HG03521 (cell line): Measurements from ENCODE around the gene LRP1.

Source experiments
- ATAC-seq: cut with Tn5 transposase; IDR thresholded peaks from one replicate; pipeline ENCODE4 v1.9.1; 2021; ENCODE audit warnings: mild to moderate bottlenecking, moderate library complexity; ENCODE audit not compliant: unreplicated experiment

The LRP1 gene

DNA sequence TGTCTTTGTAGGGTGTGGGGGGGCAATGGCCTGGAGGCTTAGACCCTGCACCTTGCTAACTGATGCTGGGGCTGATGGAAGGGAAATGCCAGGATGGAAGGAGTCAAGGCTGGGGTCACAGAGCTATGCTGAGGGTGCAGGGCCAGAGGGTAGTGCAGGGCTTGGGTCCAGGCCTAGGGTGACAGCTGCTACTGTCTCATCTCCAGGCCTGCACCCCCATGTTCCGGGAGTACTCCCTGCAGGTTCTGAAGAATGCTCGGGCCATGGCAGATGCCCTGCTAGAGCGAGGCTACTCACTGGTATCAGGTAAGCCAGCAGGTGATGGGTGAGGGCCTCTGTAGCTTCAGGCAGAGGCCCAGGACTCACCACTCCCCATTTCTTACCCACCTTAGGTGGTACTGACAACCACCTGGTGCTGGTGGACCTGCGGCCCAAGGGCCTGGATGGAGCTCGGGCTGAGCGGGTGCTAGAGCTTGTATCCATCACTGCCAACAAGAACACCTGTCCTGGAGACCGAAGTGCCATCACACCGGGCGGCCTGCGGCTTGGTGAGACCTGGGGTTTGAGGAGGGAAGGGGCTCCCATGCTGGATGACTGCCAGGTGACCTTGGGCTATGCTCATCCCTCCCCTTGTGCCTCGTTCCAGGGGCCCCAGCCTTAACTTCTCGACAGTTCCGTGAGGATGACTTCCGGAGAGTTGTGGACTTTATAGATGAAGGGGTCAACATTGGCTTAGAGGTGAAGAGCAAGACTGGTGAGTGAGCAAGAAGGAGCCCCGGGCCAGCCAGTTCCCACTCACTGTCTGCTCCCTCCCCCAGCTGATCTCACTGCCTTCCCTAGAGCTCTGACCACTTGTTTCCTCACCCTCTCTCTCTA lies 105.3 kb downstream of the LRP1 start:
- no peak for ATAC-seq

DNA sequence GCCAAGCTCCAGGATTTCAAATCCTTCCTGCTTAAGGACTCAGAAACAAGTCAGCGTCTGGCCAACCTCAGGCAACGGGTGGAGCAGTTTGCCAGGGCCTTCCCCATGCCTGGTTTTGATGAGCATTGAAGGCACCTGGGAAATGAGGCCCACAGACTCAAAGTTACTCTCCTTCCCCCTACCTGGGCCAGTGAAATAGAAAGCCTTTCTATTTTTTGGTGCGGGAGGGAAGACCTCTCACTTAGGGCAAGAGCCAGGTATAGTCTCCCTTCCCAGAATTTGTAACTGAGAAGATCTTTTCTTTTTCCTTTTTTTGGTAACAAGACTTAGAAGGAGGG lies 105.9 kb downstream of the LRP1 start:
- no peak for ATAC-seq

DNA sequence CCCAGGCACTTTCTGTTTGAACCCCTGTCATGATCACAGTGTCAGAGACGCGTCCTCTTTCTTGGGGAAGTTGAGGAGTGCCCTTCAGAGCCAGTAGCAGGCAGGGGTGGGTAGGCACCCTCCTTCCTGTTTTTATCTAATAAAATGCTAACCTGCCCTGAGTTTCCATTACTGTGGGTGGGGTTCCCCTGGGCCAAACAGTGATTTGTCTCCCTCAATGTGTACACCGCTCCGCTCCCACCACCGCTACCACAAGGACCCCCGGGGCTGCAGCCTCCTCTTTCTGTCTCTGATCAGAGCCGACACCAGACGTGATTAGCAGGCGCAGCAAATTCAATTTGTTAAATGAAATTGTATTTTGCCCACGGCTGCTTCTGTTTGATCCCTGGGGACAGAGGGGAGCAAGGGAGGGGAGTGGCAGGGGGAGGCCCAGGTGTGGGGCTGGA lies 106.3 kb downstream of the LRP1 start:
- no peak for ATAC-seq

DNA sequence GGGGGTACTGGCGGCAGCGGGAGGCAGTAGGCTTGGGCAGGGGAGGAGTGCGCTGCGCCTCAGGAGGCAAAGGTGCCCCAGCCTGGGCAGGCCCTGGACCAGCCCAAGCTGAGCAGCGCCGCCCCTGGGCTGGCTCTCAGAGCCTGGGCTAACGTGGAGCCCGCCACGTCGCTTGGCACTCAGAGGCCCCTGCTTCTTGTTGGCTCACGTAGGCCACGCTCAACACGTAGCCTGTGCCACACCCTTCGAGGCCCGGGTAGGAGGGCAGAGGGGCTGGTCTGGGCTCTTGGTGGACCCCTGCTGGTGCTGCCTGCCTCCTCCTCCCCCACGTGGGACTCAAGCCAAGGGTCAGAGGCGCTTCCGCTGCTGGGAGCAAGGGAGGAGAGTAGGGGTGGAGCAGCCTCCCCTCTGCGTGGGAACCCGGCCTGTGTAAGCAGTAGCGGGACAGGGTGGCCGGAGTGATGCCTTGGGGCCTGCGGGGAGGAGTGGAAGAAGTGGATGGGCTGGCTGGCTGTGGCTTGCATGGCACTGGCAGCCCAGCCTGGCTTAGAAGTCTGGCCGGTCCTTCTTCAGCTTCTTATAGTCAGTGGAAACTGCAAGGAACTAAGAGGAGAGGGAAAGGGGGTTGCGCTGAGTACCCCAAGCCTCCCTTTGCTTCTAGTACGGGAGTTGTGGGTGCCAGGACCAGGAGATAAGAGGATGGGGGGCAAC lies 106.9 kb downstream of the LRP1 start:
- no peak for ATAC-seq

DNA sequence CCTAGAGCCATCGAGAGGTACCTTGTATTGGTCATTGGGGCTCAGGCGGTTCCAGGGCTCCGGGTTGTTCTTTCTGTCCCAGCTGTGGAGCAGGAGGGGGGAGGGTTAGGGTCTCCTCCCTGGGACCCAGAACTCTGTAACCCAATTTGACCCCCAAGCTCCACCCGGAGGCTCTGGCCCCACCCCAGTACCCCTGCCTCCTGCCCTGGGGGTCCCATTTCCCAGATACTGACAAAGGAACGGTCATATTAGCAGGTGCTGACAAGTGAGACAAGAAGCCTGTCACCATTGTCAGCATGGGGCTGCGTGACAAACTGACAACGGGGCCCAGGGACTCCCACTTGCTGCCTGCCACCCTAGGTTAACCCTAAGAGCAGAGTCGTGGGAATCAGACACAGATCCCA lies 107.4 kb downstream of the LRP1 start:
- no peak for ATAC-seq

DNA sequence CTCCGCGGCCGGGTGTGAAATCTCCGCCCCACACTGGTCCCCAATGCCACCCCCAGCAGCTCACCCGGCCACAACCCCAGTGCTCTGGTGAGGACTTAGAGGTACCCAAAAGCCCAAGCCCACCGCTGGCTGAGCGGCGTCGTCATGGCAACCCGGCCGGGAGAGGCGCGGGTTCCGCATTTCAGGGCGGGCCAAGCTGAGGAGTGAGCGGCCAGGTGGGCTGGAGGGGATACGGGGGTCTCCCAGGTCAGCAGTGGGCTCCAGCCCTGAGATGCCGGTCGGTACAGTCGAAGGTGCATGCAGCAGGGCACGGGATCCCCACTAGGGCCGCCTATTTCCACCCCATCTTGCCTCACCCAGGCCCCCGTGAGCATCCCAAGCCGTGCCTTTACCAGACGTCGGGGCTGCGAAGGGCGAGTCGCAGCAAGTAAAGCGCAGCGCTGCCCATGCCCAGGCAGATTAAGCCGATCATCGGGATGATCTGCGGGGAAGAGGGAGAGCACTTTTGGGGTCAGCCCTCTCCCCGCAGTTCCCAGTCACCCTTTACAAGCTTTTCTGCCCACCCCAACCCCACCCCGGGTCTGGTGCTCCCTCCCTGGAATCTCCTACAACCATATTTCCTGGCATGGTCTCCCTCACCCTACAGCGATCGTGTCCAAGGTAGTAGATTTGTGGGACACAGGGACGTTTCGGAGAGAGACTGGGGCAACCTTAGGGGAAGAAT lies 108.1 kb downstream of the LRP1 start:
- no peak for ATAC-seq

DNA sequence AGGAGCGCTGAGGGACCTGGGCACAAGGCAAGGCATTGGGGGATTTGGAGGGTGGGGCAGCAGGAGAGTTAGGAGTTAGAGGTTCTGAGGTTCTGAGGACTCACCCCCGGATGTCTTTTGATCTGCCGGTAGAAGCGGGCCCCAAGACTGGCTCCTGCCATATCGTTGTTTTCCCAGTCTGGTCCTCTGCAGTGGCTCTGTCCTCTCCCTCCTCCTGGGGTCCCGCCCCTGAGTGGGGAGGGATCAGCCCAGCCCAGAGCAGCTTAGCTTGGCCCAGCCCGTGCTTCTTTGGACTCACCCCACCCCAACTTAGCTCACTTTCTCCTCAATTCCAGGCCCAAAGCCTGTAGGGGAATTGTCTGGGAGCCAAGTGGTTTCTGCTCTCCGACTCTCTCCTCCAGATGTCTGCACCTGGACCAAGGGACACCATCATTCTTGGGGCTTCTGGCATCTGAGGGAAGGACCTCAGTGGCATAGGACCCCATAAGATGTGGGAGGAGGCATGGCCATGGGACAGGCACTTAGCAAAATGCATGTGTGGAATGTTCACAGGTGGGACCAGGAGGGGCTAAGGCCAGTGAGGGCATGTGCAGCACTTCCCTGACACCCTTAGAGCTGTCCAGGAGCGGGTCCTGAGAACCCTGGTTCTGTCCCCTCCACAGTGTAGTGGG lies 108.8 kb downstream of the LRP1 start:
- ATAC-seq, result no peak

DNA sequence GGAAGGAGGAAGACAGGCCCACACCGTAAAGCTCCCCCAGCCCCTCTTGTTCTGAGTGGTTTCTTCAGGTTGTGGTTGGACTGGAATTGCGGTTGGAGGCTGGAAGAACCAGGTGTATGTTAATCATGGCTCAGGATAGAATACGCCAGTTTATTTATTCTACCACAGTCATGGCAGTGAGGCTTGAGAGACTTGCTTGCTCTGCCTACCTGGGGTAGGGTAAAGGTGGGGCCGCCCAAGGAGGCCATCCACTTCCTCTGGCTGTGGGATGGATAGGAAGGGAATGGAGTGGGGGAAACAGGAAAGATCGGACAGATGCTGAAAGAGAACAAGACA lies 109.3 kb downstream of the LRP1 start:
- no peak for ATAC-seq

DNA sequence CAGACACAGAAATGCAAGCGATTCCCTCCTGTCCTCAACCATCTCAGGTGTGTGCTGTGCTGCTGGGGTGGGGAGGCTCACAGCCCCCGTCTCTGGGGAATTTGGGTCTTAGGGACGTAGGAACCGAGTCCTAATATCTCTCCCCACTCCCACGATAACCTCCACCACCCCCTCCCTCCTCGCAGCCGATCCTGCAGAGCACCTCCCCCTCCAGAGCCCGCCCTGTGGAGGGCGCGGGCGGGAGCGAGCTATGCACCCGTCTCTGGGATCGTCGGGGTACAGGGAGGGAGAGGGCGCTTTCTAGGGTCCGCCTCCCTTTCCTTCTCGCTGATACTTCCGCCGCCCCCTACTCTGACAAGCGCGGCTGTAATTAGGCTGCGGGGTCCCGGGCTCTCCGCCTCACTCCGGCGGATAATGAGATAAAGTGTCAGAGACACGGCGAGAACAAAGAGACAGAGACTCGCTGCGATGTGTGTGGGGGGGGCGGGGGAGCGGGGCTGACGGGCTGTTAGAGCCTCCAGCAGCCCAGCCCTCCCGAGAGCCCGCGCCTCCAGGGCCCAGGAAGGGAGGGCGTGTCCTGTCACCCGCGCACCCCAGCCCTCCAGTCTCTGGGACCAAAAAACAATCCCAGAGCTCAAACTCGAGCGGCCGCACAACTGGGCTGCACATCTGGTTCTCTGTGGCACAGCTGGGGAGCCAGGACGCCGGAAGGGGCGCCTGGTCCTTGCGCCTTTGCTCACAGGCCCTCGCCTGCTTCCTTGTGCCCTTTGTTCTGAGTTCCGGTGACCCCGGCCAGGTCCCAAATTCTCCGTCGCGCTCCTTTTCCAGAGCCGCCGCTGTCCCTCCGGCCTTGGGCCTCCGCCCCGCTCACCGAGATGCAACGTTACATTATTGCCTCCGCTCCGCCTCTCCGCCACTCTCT lies 109.9 kb downstream of the LRP1 start:
- ATAC-seq, result no peak

DNA sequence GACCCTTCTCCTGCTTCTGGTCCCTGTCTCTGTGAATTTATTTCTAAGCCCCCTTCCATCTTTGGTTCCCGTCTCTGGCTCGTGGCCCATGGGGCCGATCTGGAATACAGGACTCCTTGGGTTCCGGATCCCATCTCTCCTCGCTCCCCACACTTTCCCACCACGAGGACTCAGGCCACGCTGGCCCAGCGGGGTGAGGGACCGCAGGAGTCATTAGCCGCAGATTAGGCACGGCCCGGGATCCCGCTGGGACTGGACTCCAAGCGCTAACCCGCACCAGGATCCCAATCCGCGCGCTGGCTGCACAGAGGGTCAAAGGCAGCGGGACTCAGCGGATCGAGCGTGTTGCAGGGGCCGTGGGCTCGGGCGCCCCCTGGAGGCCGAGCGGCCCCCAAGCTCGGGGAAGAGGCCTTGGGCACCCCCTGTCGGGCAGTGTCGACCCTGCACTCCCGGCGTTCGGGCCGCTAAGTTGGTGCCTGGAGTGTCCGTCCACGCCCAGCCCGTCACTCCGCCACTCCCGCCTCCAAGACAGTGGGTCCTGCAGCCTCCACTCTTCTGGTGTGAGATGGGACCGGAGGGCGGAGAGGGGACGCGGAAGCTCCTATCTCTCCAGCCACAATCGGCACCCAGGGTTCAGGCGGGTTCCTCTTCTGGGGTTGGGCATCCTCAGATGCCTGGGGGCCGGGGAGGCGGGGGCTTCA lies 110.7 kb downstream of the LRP1 start:
- peak; percentile 67 for ATAC-seq

DNA sequence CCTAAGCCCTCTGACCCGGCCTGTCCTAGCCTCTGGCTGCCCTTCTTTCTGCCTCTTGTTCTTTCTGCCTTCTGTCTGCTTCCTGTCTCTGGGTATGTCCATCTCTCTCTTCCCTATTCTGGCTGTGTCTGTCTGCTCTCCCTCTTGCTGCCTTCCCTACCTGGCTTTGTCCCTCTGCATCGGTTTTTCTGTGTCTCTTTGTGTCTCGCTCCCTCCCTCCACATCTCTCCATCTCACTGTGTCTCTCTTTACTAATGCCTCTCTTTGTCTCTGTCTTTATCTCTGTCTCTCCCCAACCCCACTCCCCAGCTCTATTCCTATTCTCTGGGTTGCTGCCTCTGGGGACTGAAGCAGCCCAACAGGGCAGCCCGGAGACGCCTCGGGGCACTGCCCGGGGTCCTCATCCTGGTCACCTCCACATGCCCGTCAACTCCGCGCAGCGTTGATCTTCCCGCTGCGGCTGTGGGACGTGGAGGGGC lies 111.3 kb downstream of the LRP1 start:
- no peak for ATAC-seq

DNA sequence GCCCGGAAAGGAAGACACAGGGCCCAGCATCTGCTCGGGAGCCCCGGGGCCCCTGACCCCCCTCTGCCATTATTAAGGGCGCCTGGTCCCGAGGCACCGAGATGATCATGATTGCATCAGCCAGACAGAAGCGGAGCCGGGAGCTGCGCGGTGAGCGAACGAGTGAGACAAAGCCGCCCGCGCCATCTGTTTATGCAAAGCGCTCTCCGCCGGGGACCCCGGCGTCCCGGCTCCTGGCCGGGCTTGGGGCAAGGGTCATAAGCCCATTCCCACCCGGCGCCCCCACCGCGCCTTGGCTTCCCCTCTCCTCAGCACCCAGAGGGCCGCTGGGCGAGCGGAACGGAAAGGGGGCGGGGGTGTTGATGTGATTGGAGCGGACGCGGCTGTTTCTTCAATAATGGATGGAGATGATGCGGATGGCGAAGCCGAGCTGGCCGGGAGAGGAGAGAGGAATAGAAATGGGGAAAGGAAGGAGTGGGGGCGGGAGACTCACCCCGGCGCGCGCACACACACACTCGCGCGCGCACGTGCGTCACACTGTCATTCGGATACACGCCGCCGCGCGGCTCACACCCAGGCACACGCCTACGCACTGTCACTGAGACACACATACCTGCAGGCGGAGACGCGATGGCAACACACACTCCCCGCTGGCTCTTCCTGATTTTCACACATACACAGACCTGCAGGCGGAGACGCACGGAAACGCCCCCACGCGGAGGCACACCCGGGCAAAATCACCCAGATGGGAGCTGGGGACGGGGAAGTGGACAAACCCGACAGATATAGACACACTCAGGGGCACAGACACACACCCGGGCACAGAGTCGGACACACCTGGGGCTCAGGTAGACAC lies 112.0 kb downstream of the LRP1 start:
- no peak for ATAC-seq

DNA sequence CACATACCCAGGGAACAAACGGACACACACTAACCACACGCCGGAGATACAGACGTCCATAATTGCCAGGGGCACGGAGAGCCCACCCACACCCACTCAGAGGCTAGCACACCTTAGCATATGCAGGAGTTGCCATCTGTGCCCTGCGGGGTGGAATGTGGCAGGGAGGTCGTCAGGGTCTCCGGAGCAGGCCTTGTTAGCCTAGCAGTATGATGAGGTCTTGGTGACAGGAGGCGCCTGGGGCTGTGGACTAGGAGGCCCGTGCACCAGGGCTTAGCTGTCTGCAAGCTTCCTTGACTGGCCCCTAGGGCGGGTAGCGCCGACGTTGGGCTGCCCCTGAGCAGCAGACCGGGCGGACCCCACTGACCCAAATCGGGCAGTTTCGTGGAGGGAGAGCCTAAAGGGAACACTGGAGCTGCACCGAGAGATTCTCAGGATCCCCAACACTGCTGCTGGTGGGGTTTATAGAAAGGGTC lies 112.7 kb downstream of the LRP1 start:
- no peak for ATAC-seq

DNA sequence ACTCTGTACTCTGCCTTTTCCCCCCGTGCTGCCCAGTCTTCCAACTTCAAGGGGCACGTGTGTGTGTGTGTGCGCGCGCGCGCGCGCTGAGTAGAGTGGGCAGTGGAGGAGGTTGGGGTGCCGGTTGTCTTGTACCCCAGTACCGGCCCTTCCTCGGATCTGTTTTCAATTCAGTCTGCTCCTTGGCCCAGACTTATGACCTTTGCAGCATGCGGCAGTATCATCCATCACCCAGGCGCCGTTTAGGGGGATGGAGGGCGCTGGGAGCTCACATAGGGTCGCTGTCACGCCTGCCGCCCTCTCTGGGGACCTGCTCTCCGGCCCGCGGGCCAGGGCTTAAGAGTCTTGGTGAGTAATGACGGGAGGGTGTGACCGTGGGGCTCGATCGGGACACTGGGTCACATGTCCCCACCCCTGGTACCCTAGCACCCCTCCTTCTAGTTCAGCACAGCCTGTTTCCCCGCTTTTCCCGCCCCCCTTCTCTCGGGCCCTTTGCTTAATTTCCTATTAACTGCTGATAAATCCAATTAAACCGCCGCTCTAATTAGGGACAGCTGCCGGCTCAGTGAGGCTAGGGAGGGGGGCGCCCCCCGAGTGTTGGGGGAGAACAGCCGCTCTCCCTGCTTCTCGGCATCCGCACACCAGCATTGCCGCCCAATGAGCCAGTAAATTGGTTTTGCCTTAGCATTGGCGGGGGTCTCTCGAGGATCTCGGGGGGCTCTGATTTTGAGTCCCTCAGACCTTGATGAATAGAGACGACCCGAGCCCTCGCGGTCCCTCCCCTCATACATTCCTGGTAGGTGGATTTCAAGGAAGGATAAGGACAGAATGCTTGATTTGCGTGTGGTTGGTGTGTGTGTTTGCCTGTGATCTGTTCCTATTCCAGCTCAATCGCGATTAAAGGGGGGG lies 113.4 kb downstream of the LRP1 start:
- ATAC-seq, result no peak

DNA sequence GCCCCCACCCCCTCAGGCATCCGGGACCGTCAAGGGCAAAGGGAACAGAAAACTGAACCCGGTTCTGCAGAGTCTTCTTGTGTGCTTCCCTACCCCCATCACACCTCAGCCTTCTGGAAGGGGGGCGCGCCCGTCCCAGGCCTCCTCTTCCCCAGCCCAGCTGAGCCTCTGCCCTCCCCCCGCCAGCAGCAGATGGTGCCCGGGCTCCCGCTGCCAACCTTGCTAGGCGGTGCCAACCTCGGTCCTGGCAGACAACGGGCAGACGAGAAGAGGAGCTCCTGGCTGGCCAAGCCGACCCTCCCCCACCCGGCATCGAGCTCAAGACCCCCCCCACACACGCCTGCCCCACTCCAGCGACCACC lies 114.0 kb downstream of the LRP1 start:
- ATAC-seq, result no peak

DNA sequence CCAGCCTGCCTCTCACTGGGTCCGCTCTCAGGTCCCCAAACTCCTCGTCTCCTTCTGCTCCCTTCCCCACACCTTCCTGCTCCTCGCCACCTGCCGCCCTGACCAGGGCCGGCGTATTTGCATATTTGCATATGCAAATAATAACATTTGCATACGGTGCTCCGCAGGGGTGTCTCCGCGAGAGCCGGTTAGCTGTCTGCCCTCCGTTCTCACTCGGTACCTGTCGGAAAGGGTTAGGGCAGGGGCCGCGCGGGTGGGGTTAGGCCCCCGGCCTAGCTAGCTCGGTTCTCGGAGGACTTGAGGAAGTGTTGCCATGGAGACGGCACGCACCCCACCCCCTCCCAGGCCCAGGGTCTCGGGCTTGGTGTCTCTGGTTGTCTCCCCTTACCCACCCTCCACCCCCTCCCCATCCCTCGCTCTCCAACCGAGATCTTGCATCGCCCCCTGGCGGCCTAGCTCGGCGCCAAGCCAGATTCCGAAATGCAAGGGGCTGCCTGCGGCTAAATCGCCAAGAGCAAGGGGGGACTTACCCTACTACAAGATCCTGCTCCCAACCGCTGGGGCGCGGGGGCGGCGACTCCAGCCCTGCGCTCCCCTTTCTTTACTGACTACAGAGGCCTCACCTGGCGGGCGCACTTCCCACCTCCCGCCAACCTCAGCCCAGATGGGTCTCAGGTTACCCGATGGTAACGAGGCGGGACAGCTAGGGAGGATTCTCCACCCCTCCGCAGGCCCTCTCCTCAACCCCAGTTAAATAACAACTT lies 114.6 kb downstream of the LRP1 start:
- no peak for ATAC-seq
